WTC11 (cell line): ENCODE measurements around the gene MYMX. TPM values are rescaled to one million over a fixed set of nuclear protein-coding genes. Genes with fewer than 3 reads are reported as not detected.
A peak's percentile ranks its signal among the peaks of the same experiment; 100 is the strongest.
"Not testable (repeated sequence)": the region's sequence is repeated elsewhere in the genome, so short reads cannot be mapped to it uniquely, and the experiment has no call there.

Source experiments
- ATAC-seq: fragments of 200-7000 bp; cut with Tn5 transposase; 2 replicates; pipeline ENCODE4 v1.10.0; 2021; ENCODE audit warnings: mild to moderate bottlenecking, moderate library complexity
- CTCF ChIA-PET: fragments of 300-600 bp; sonication (Branson Sonifier 250); formaldehyde crosslinking; loops from one replicate; lab custom pipeline; 2021; ENCODE audit warnings: antibody characterized with exemption; lab: Charles Lee
- POLR2A ChIA-PET: fragments of 350-600 bp; sonication (Branson Sonifier 250); formaldehyde crosslinking; loops from one replicate; lab custom pipeline; 2021; ENCODE audit warnings: antibody characterized with exemption; lab: Charles Lee
- DNase-seq: peaks from one replicate; pipeline ENCODE4 v3.0.0; 2021; ENCODE audit warnings: low spot score
- H3K27ac Mint-ChIP-seq: 2 replicates; pipeline ENCODE4 v1.8.0; 2021; ENCODE audit warnings: mixed read lengths
- H3K27me3 Mint-ChIP-seq: 2 replicates; pipeline ENCODE4 v1.8.0; 2021; ENCODE audit warnings: low read depth, mild to moderate bottlenecking, moderate library complexity, mixed read lengths
- H3K36me3 Mint-ChIP-seq: 2 replicates; pipeline ENCODE4 v1.8.0; 2021; ENCODE audit warnings: mixed read lengths
- H3K4me1 Mint-ChIP-seq: 2 replicates; pipeline ENCODE4 v1.8.0; 2022; ENCODE audit warnings: mixed read lengths
- H3K4me3 Mint-ChIP-seq: 2 replicates; pipeline ENCODE4 v1.8.0; 2021; ENCODE audit warnings: mild to moderate bottlenecking, moderate library complexity, mixed read lengths
- H3K9me3 Mint-ChIP-seq: 2 replicates; pipeline ENCODE4 v1.8.0; 2021; ENCODE audit warnings: mixed read lengths
- ETV6 ChIP-seq: sonication (generic); formaldehyde crosslinking; IDR thresholded peaks from 2 replicates; pipeline ENCODE4 v1.8.1; 2022; ENCODE audit warnings: mild to moderate bottlenecking, missing genetic modification reagents
- FOXP1 ChIP-seq: sonication (generic); formaldehyde crosslinking; IDR thresholded peaks from 2 replicates; pipeline ENCODE4 v1.8.0; 2022; ENCODE audit warnings: missing genetic modification reagents, mild to moderate bottlenecking, moderate library complexity, borderline replicate concordance
- NFE2L1 ChIP-seq: sonication (generic); formaldehyde crosslinking; IDR thresholded peaks from 2 replicates; pipeline ENCODE4 v1.8.1; 2023; ENCODE audit warnings: missing genetic modification reagents
- NR1H2 ChIP-seq: sonication (generic); formaldehyde crosslinking; IDR thresholded peaks from 2 replicates; pipeline ENCODE4 v1.9.0; 2021; ENCODE audit warnings: mild to moderate bottlenecking, moderate library complexity, missing genetic modification reagents
- SMAD4 ChIP-seq: sonication (generic); formaldehyde crosslinking; IDR thresholded peaks from 2 replicates; pipeline ENCODE4 v1.8.0; 2022; ENCODE audit warnings: mild to moderate bottlenecking, missing genetic modification reagents
- SOX15 ChIP-seq: fragments of 250-450 bp; sonication (Bioruptor Pico); IDR thresholded peaks from 2 replicates; pipeline ENCODE4 v1.9.0; 2021; ENCODE audit warnings: mild to moderate bottlenecking
- ZNF121 ChIP-seq: sonication (generic); formaldehyde crosslinking; IDR thresholded peaks from 2 replicates; pipeline ENCODE4 v1.8.0; 2023; ENCODE audit warnings: missing genetic modification reagents
- ZNF423 ChIP-seq: fragments of 250-450 bp; sonication (Bioruptor Pico); IDR thresholded peaks from 2 replicates; pipeline ENCODE4 v2.1.2; 2022; ENCODE audit warnings: mild to moderate bottlenecking, moderate library complexity
- total RNA-seq: library from RNA; stranded (reverse); gene quantifications from 3 replicates; pipeline ENCODE4 v1.2.3, GENCODE V29; 2021
- TF ChIP-seq, protein P1 (sequence below): sonication (generic); formaldehyde crosslinking; IDR thresholded peaks from 2 replicates; pipeline ENCODE4 v1.8.1; 2022; ENCODE audit warnings: low read depth, missing genetic modification reagents, borderline replicate concordance
- TF ChIP-seq, protein P2 (sequence below): sonication (generic); formaldehyde crosslinking; IDR thresholded peaks from 2 replicates; pipeline ENCODE4 v1.8.0; 2023; ENCODE audit warnings: mild to moderate bottlenecking, missing genetic modification reagents
- TF ChIP-seq, protein P3 (sequence below): sonication (generic); formaldehyde crosslinking; IDR thresholded peaks from 2 replicates; pipeline ENCODE4 v1.8.0; 2023; ENCODE audit warnings: missing genetic modification reagents, mild to moderate bottlenecking, borderline replicate concordance
- TF ChIP-seq, protein P4 (sequence below): sonication (generic); formaldehyde crosslinking; IDR thresholded peaks from 2 replicates; pipeline ENCODE4 v1.8.0; 2022; ENCODE audit warnings: mild to moderate bottlenecking, missing genetic modification reagents
- TF ChIP-seq, protein P5 (sequence below): fragments of 250-450 bp; sonication (Bioruptor Pico); conservative IDR thresholded peaks from 2 replicates; pipeline ENCODE4 v1.9.0; 2021; ENCODE audit warnings: mild to moderate bottlenecking
- TF ChIP-seq, protein P6 (sequence below): sonication (generic); formaldehyde crosslinking; IDR thresholded peaks from 2 replicates; pipeline ENCODE4 v1.8.1; 2022; ENCODE audit warnings: low read depth, mild to moderate bottlenecking, moderate library complexity, missing genetic modification reagents, borderline replicate concordance
- TF ChIP-seq, protein P7 (sequence below): fragments of 250-450 bp; sonication (Bioruptor Pico); IDR thresholded peaks from 2 replicates; pipeline ENCODE4 v1.9.0; 2021; ENCODE audit warnings: mild to moderate bottlenecking

MYMX gene
- total RNA-seq, 1 experiment from 2014 or later = 3.9 TPM

DNA sequence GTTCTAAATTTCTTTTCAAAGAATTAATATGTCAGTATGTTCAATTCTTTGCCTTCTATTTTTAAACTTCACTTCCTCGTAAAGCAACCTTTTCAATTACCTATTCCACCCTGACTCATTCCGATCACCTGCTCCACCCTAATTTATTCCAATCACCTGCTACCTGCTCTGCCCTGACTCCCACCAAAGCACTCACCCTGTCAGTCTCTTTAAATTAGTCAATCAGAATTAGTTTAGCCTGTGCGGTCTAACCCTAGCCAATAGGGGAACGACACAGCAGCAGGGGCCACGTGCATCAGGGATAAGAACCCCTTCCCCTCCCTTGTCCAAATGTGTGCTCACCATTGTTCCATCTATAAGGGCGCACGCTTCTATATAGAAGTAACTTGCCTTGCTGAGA lies 31.4 kb upstream of the MYMX start:
- ATAC-seq, H3K4me3 Mint-ChIP-seq, H3K27me3 Mint-ChIP-seq, H3K36me3 Mint-ChIP-seq, DNase-seq, H3K9me3 Mint-ChIP-seq, H3K27ac Mint-ChIP-seq: not testable (repeated sequence)
- peaks cover 33% of the 10 kb centered on the region for H3K4me1 Mint-ChIP-seq
- ChIA-PET CTCF (interaction anchor here (1.1 to 4.4 kb wide), 7 partner anchors 12 to 83 kb away, joined by 3 to 28 read pairs (median 5); partner anchors contain the start of gene SLC29A1), POLR2A (interaction anchor here (1.0 kb wide), 1 partner anchor 34 kb away, joined by 6 read pairs; no protein-coding TSS in a partner anchor)

DNA sequence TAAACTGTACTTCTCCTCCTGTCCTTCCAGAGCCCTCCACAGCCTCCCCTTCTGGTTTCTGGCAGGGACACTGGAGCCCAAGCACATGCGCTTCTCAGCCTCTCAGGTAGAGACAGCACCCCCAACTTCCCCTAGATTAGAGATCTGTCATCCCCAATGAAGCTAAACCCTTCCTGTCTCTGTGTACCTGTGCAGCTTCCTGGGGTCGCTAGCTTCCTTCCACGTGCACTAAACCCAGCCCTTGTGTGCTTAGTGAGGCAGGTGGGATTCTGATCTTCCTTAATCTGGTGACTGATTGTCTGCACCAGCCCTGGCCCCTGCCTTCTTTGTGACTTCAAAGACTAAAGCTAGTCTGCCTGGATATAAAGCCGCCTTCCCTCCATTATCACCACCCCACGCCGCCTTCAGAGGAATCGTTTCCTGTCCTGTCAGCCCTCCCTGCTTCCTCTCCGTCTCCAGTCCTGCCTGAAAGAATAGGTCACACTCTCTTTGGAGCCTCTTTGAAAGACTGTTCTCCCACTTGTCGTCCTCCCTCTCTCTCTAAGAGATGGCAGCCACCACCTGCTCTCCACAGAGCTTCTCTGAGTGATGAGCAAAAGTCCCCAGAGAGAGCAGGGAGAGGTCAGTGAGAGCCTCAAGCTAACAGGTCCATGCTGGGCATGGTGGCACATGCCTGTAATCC lies 30.6 kb upstream of the MYMX start:
- no peaks in the 10 kb centered on the region for H3K36me3 Mint-ChIP-seq
- TF ChIP-seq, protein P1, sequence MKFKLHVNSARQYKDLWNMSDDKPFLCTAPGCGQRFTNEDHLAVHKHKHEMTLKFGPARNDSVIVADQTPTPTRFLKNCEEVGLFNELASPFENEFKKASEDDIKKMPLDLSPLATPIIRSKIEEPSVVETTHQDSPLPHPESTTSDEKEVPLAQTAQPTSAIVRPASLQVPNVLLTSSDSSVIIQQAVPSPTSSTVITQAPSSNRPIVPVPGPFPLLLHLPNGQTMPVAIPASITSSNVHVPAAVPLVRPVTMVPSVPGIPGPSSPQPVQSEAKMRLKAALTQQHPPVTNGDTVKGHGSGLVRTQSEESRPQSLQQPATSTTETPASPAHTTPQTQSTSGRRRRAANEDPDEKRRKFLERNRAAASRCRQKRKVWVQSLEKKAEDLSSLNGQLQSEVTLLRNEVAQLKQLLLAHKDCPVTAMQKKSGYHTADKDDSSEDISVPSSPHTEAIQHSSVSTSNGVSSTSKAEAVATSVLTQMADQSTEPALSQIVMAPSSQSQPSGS = no peak
- TF ChIP-seq FOXP1 (CRISPR knock-in tag) (no peak), ZNF423 (CRISPR knock-in tag) (no peak), SMAD4 (no peak), NFE2L1 (CRISPR knock-in tag) (no peak), NR1H2 (CRISPR knock-in tag) (no peak), ETV6 (CRISPR knock-in tag) (no peak), ZNF121 (CRISPR knock-in tag) (no peak), SOX15 (CRISPR knock-in tag) (no peak)
- TF ChIP-seq, protein P2, sequence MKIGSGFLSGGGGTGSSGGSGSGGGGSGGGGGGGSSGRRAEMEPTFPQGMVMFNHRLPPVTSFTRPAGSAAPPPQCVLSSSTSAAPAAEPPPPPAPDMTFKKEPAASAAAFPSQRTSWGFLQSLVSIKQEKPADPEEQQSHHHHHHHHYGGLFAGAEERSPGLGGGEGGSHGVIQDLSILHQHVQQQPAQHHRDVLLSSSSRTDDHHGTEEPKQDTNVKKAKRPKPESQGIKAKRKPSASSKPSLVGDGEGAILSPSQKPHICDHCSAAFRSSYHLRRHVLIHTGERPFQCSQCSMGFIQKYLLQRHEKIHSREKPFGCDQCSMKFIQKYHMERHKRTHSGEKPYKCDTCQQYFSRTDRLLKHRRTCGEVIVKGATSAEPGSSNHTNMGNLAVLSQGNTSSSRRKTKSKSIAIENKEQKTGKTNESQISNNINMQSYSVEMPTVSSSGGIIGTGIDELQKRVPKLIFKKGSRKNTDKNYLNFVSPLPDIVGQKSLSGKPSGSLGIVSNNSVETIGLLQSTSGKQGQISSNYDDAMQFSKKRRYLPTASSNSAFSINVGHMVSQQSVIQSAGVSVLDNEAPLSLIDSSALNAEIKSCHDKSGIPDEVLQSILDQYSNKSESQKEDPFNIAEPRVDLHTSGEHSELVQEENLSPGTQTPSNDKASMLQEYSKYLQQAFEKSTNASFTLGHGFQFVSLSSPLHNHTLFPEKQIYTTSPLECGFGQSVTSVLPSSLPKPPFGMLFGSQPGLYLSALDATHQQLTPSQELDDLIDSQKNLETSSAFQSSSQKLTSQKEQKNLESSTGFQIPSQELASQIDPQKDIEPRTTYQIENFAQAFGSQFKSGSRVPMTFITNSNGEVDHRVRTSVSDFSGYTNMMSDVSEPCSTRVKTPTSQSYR (CRISPR knock-in tag) = no peak
- TF ChIP-seq, protein P3, sequence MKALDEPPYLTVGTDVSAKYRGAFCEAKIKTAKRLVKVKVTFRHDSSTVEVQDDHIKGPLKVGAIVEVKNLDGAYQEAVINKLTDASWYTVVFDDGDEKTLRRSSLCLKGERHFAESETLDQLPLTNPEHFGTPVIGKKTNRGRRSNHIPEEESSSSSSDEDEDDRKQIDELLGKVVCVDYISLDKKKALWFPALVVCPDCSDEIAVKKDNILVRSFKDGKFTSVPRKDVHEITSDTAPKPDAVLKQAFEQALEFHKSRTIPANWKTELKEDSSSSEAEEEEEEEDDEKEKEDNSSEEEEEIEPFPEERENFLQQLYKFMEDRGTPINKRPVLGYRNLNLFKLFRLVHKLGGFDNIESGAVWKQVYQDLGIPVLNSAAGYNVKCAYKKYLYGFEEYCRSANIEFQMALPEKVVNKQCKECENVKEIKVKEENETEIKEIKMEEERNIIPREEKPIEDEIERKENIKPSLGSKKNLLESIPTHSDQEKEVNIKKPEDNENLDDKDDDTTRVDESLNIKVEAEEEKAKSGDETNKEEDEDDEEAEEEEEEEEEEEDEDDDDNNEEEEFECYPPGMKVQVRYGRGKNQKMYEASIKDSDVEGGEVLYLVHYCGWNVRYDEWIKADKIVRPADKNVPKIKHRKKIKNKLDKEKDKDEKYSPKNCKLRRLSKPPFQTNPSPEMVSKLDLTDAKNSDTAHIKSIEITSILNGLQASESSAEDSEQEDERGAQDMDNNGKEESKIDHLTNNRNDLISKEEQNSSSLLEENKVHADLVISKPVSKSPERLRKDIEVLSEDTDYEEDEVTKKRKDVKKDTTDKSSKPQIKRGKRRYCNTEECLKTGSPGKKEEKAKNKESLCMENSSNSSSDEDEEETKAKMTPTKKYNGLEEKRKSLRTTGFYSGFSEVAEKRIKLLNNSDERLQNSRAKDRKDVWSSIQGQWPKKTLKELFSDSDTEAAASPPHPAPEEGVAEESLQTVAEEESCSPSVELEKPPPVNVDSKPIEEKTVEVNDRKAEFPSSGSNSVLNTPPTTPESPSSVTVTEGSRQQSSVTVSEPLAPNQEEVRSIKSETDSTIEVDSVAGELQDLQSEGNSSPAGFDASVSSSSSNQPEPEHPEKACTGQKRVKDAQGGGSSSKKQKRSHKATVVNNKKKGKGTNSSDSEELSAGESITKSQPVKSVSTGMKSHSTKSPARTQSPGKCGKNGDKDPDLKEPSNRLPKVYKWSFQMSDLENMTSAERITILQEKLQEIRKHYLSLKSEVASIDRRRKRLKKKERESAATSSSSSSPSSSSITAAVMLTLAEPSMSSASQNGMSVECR (CRISPR knock-in tag) = no peak
- TF ChIP-seq, protein P4, sequence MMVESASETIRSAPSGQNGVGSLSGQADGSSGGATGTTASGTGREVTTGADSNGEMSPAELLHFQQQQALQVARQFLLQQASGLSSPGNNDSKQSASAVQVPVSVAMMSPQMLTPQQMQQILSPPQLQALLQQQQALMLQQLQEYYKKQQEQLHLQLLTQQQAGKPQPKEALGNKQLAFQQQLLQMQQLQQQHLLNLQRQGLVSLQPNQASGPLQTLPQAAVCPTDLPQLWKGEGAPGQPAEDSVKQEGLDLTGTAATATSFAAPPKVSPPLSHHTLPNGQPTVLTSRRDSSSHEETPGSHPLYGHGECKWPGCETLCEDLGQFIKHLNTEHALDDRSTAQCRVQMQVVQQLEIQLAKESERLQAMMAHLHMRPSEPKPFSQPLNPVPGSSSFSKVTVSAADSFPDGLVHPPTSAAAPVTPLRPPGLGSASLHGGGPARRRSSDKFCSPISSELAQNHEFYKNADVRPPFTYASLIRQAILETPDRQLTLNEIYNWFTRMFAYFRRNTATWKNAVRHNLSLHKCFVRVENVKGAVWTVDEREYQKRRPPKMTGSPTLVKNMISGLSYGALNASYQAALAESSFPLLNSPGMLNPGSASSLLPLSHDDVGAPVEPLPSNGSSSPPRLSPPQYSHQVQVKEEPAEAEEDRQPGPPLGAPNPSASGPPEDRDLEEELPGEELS (CRISPR knock-in tag) = no peak
- TF ChIP-seq, protein P5, sequence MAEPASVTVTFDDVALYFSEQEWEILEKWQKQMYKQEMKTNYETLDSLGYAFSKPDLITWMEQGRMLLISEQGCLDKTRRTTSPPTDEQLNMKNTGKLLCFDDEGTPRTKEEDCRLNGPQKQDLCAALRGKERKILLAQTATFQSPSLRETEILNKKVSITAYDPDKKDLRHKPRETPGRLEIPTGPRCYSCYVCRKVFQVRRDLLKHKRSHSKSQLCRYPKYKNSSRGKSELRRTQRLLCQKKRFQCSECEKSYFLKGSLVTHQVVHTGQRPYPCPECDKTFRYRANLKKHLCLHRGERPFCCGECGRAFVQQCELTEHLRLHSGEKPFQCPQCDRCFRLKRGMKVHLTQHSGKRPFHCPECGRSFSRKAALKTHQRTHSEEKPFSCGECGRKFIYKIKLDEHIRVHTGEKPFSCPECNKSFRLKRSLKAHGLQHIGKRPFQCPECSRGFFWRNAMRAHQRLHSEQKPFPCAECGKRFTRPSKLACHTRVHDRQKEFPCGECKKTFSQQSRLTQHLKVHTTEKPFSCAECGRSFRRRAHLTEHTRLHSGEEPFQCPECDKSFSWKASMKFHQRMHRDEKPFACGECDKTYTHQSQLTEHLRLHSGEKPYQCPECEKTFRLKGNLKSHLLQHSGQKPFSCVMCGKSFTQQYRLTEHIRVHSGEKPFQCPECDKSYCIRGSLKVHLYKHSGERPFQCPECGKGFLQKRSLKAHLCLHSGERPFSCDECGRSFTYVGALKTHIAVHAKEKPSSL (CRISPR knock-in tag) = no peak
- TF ChIP-seq, protein P6, sequence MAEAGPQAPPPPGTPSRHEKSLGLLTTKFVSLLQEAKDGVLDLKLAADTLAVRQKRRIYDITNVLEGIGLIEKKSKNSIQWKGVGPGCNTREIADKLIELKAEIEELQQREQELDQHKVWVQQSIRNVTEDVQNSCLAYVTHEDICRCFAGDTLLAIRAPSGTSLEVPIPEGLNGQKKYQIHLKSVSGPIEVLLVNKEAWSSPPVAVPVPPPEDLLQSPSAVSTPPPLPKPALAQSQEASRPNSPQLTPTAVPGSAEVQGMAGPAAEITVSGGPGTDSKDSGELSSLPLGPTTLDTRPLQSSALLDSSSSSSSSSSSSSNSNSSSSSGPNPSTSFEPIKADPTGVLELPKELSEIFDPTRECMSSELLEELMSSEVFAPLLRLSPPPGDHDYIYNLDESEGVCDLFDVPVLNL (CRISPR knock-in tag) = no peak
- TF ChIP-seq, protein P7, sequence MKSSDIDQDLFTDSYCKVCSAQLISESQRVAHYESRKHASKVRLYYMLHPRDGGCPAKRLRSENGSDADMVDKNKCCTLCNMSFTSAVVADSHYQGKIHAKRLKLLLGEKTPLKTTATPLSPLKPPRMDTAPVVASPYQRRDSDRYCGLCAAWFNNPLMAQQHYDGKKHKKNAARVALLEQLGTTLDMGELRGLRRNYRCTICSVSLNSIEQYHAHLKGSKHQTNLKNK (CRISPR knock-in tag) = no peak
- peak overlapping the region; percentile 22 for H3K27ac Mint-ChIP-seq
- H3K4me3 Mint-ChIP-seq = no peak overlapping the region
- ATAC-seq = peak; percentile 63
- no peaks in the 10 kb centered on the region for H3K9me3 Mint-ChIP-seq
- ChIA-PET POLR2A (interaction anchor here (1.0 kb wide), 1 partner anchor 33 kb away, joined by 6 read pairs; no protein-coding TSS in a partner anchor), CTCF (interaction anchor here (0.9 to 4.4 kb wide), 10 partner anchors 13 to 82 kb away, joined by 3 to 28 read pairs (median 4); partner anchors contain the start of gene SLC29A1)
- peaks cover 8% of the 10 kb centered on the region for H3K27me3 Mint-ChIP-seq
- DNase-seq = no peak
- H3K4me1 Mint-ChIP-seq = peaks cover 33% of the 10 kb centered on the region
